ENCODE measurements around the gene FDXR. TPM values are rescaled to one million over a fixed set of nuclear protein-coding genes. Genes with fewer than 3 reads are reported as not detected.

Gene FDXR
- total and polyA plus RNA-seq, 2 donors (not counting 1 experiment from before 2014, with no cell fraction given), result 4.6 to 7.0 TPM

- TF ChIP-seq CTCF (IDR thresholded peaks at IDR 0.05), result no peak
- ChIA-PET CTCF (no interaction called here), POLR2A (interaction anchor here (0.6 kb wide), 1 partner anchor 377 kb away, joined by 3 read pairs; no protein-coding TSS in a partner anchor)
- intact Hi-C loops (cut with micrococcal nuclease), result no loop called here
- no peak overlapping the region for H3K27ac ChIP-seq (ENCODE audit: low read length in 2 of 2)
- Mint-ChIP-seq H3K27ac (no peak overlapping the region), H3K4me3 (no peak overlapping the region), H3K27me3 (no peaks in the 10 kb centered on the region), H3K4me1 (no peaks in the 10 kb centered on the region), H3K9me3 (ENCODE audit: insufficient read depth) (no peaks in the 10 kb centered on the region)
- no peaks in the 10 kb centered on the region for H3K79me2 ChIP-seq (ENCODE audit: control insufficient read depth, insufficient read depth, low read length)
- peaks cover 0 to 5% (median 0%) of the 10 kb centered on the region in 3 donors for H3K9me3 ChIP-seq (ENCODE audit: control extremely low read depth in 1 of 3, control insufficient read depth in 2 of 3, insufficient read depth in 1 of 3, low read length in 2 of 3)
- H2AFZ ChIP-seq (ENCODE audit: insufficient read depth, low read depth, low read length, poor library complexity, severe bottlenecking), result no peak overlapping the region
- 92% methylated on average over 8 of the region's 9 CpGs for WGBS (ENCODE audit: insufficient coverage)
- H3K27me3 ChIP-seq (replicated peaks in 1 of 4; ENCODE audit: control extremely low read depth in 1 of 4, control insufficient read depth in 3 of 4, insufficient read depth in 4 of 4, low read length in 3 of 4), result no peaks in the 10 kb centered on the region
- no peak for ATAC-seq (ENCODE audit: low read depth)
- no peaks in the 10 kb centered on the region for H3K4me1 ChIP-seq (ENCODE audit: control insufficient read depth in 2 of 2, insufficient read depth in 2 of 2, low read length in 2 of 2)
- no peak overlapping the region for H3K9ac ChIP-seq (ENCODE audit: low read length)
- H3K4me2 ChIP-seq (replicated peaks; ENCODE audit: low read depth, low read length, poor library complexity, severe bottlenecking), result no peak overlapping the region
- peaks cover 0 to 10% of the 10 kb centered on the region in 2 experiments for H3K36me3 ChIP-seq (replicated peaks in 1 of 2; ENCODE audit: control extremely low read depth in 1 of 2, control insufficient read depth in 1 of 2, extremely low read depth in 1 of 2, insufficient read depth in 2 of 2, low read length in 1 of 2)
- H4K20me1 ChIP-seq (ENCODE audit: control insufficient read depth, insufficient read depth, low read length, poor library complexity, severe bottlenecking), result no peaks in the 10 kb centered on the region
- H3K4me3 ChIP-seq (ENCODE audit: control extremely low read depth in 1 of 5, extremely low read depth in 1 of 5, insufficient read depth in 1 of 5, low read depth in 2 of 5, low read length in 4 of 5), result no peak overlapping the region
- DNase-seq, result no peak
Observed at GRCh38 chr17:74825952-74826719, 46.7 kb downstream of the FDXR start.

- intact Hi-C loops (cut with micrococcal nuclease), result no loop called here
- peaks cover 0 to 10% of the 10 kb centered on the region in 2 experiments for H3K36me3 ChIP-seq (replicated peaks in 1 of 2; ENCODE audit: control extremely low read depth in 1 of 2, control insufficient read depth in 1 of 2, extremely low read depth in 1 of 2, insufficient read depth in 2 of 2, low read length in 1 of 2)
- Mint-ChIP-seq H3K9me3 (ENCODE audit: insufficient read depth) (no peaks in the 10 kb centered on the region), H3K4me3 (no peak overlapping the region), H3K27me3 (no peaks in the 10 kb centered on the region), H3K4me1 (no peaks in the 10 kb centered on the region), H3K27ac (no peak overlapping the region)
- no peak overlapping the region for H3K9ac ChIP-seq (ENCODE audit: low read length)
- no peaks in the 10 kb centered on the region for H3K9me3 ChIP-seq (ENCODE audit: control extremely low read depth in 1 of 3, control insufficient read depth in 2 of 3, insufficient read depth in 1 of 3, low read length in 2 of 3)
- H3K4me2 ChIP-seq (replicated peaks; ENCODE audit: low read depth, low read length, poor library complexity, severe bottlenecking), result no peak overlapping the region
- H3K27ac ChIP-seq (ENCODE audit: low read length in 2 of 2), result no peak overlapping the region
- H3K4me1 ChIP-seq (ENCODE audit: control insufficient read depth in 2 of 2, insufficient read depth in 2 of 2, low read length in 2 of 2), result no peaks in the 10 kb centered on the region
- no peaks in the 10 kb centered on the region for H3K79me2 ChIP-seq (ENCODE audit: control insufficient read depth, insufficient read depth, low read length)
- ChIA-PET POLR2A (interaction anchor here (0.6 kb wide), 1 partner anchor 378 kb away, joined by 3 read pairs; no protein-coding TSS in a partner anchor), CTCF (no interaction called here)
- TF ChIP-seq EZH2 (IDR thresholded peaks at IDR 0.05; ENCODE audit: borderline replicate concordance, insufficient read depth, low read depth, low read length, poor library complexity, severe bottlenecking) (no peak), CTCF (IDR thresholded peaks at IDR 0.05) (no peak)
- H2AFZ ChIP-seq (ENCODE audit: insufficient read depth, low read depth, low read length, poor library complexity, severe bottlenecking), result no peak overlapping the region
- H3K27me3 ChIP-seq (replicated peaks in 1 of 4; ENCODE audit: control extremely low read depth in 1 of 4, control insufficient read depth in 3 of 4, insufficient read depth in 4 of 4, low read length in 3 of 4), result no peaks in the 10 kb centered on the region
- WGBS (ENCODE audit: insufficient coverage), result 98% methylated on average over 10 of the region's 11 CpGs
- DNase-seq (no peak), ATAC-seq (ENCODE audit: low read depth) (no peak)
- H4K20me1 ChIP-seq (ENCODE audit: control insufficient read depth, insufficient read depth, low read length, poor library complexity, severe bottlenecking), result no peaks in the 10 kb centered on the region
- no peak overlapping the region for H3K4me3 ChIP-seq (ENCODE audit: control extremely low read depth in 1 of 5, extremely low read depth in 1 of 5, insufficient read depth in 1 of 5, low read depth in 2 of 5, low read length in 4 of 5)
Observed at GRCh38 chr17:74824961-74825627, 47.7 kb downstream of the FDXR start.
